C4-2B (cell line): ENCODE measurements around the gene PIAS1.

ENCODE experiments used
- ZFX ChIP-seq: fragments of 450-650 bp; IDR thresholded peaks from 2 replicates; pipeline ENCODE4 v1.6.1; 2017
- TF ChIP-seq, protein P1 (sequence below): fragments of 450-650 bp; conservative IDR thresholded peaks from 2 replicates; pipeline ENCODE4 v1.5.1; 2017; ENCODE audit warnings: mild to moderate bottlenecking

GRCh38 chr15:68220489-68220888, 166.4 kb downstream of the PIAS1 start:
- TF ChIP-seq, protein P1, sequence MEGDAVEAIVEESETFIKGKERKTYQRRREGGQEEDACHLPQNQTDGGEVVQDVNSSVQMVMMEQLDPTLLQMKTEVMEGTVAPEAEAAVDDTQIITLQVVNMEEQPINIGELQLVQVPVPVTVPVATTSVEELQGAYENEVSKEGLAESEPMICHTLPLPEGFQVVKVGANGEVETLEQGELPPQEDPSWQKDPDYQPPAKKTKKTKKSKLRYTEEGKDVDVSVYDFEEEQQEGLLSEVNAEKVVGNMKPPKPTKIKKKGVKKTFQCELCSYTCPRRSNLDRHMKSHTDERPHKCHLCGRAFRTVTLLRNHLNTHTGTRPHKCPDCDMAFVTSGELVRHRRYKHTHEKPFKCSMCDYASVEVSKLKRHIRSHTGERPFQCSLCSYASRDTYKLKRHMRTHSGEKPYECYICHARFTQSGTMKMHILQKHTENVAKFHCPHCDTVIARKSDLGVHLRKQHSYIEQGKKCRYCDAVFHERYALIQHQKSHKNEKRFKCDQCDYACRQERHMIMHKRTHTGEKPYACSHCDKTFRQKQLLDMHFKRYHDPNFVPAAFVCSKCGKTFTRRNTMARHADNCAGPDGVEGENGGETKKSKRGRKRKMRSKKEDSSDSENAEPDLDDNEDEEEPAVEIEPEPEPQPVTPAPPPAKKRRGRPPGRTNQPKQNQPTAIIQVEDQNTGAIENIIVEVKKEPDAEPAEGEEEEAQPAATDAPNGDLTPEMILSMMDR: no peak
- no peak for TF ChIP-seq ZFX
